Superior temporal gyrus (tissue), 1 donor: ENCODE data around the gene MMP20.

Experiments used
- DNase-seq: peaks from one replicate; pipeline ENCODE4 v3.0.0-alpha.2; 2016; ENCODE audit errors: extremely low spot score

MMP20 gene

DNA sequence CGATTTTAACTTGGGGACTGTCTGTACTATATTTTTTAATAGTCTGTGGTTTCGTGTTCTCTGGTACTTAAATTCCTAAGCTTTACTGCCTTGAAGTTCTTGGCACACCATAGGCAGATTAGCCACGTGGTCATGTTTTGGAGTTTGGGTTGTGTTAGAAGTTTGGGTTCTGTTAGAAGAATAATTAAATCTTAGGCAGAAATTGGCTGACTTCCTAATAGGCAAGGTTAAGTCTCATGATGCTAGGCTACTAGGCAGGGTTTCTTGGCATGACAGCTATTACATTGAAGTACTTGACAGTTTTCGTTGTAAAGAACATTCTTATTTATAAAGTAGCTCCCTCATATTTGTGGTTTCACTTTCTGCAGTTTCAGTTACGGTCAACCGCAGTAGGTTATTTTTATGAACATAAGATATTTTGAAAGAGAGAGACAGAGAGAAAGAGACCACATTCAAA, 64.5 kb downstream of the MMP20 start:
- no peak for DNase-seq

DNA sequence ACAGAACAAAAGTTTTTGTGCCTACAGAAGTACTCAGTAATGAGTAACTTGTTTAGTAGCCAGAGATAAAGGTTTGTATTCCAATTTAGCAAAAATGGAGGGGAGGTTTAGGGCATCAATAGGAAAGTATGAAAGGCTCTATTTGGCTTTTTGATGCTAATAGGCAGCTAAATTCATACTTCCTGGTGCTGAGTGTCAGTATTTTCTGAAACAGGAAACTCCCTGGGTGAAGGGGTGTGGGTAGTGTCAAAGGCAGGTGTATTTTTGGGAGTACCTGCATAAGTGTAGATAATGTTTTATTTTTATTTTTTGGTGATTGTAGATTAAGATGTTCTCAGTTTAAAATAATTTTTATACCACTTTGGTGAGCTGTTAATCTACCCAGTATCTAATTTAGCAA, 65.3 kb downstream of the MMP20 start:
- DNase-seq, result no peak

DNA sequence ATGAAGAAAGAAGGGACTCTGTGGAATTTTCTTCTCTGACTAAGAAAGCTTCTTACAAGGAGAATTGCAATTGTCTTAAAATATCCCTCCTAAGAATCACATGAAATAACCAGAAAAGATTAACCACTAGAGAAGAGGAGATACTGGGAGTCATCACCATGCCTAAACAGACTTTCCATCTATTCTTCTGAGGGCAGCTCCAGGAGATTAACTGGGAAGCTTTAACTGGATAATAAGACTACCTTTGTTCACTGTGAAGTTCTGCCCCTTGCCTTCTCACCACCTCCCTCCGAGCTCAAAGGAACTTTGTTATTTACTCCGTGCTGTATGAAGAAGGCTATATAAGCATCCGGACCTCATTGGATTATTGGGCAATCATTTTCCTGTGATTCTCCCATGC, 70.0 kb downstream of the MMP20 start:
- no peak for DNase-seq

DNA sequence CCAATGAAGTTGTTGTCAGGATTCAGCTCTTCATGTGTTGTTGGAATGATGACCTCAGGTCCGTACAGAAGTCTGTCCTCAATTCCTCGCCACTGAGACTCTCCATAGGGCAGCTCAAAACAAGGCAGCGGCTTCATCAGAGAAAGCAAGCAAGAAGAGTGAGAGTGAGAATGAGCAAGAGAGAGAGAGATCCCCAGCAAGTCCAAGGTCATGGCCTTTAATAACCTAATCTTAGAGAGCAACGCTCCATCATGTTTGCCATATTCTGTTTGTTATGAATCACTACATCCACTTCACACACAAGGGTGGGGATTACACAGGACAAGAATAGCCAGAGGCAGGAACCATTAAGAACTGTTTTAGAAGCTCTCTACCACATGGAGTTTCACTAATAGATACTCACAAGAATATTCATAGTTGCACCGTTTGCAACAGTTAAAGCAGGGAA, 71.3 kb downstream of the MMP20 start:
- DNase-seq, result no peak

DNA sequence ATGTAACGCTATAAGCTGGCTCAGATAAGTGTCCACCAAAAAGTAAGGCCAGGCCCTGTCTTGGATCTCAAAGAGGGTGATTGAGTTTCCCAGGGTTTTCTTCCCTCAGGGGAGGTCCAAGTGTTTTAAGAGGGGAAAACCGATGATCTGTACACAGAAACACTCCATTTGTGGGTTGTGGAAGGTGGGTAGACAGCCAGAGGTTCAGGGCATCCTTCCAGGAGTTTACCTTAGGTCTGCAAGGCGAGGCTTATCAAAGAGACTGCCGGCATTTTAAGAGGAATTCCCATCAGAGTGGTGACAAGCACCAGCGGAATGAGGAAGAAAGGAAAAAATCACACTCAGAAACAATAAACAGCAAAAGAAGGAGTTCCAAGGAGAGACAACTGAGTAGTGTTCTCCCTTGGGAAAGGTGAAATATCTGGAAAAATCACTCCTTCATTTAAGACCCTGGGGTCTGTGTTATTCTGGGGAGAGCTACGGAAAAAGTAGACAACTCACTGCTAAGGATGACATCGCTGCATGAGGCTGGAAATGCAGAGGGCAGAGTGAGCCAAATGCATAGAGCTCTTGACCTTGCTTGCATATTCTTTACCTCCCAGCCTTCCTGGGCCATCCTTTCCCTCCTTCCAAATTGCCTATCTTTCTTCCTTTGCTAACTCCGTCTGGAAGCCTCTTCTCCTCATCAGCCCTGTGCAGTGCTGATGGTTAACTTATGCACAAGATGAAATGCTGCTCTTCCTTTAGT, 72.5 kb downstream of the MMP20 start:
- no peak for DNase-seq

DNA sequence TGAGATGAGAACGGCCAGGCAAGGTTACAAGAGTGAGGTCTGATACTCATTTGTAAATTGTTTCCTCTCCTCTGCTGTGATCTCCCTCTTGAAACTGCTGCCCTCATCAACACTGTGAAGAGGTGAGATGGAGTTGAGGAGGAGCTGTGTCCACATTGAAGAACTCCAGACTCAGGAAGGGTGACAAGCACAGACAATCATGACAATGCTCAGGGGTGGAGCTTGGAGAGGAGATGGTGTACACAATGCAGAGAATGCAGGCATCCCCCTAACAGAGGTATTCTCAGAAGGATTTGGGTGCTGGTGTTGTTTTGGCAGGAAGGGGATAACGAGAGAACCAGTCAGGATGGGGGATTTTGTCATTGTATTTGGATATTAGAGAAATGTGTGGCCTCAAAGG, 73.1 kb downstream of the MMP20 start:
- no peak for DNase-seq

DNA sequence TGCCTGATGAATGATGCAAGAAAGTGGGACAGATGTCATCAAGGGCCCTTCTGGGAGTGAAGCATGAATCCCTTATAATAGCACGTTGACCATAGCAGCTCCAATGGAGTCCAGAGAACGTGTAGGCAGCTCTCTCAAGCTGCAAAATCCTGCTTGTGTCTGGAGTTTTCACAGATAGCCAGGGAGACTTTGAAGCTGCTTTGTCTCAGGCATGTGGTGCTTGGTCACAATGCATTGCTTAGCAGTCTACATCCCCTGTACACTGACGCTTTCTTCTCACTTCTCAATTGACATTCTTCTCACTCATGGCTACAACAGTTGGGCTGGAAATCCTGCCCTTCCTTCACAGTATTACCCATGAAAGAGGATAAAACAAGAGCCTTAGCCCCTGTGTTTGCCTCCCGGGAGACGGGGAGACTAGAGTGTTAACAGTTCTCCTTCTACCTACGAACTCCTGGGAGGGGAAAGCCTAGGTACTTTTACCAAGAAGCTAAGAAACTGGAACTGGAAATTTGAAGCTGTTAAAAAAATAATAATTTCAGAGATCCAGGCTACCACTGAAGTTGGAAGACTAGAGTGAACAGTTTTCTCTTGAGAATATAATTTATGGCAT, 73.9 kb downstream of the MMP20 start:
- no peak for DNase-seq

DNA sequence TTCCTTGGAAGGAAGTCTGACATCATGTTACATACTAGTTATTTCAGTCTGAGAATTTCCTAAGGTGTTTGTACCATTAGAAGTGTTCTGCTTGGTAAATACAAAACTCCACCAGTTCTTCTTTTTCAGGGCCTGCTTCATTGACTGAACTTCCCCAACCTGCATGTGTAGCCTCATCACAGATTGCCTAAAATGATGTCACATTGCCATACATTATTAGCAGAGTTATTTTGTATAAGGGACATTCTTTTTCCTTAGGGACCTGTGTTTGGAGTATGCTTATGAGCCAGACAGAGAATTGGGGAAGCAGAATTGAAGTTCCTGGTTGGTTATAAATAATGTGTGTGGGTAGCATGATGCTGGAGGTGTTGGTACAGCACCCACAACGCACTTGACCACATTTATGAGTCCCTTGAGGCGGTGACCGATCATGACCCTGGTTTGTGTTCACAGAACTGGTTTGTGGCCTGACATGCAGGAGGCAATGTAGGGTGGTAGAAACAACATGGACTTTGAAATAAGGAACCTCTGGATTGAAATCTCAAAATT, 78.1 kb downstream of the MMP20 start:
- DNase-seq, result no peak

DNA sequence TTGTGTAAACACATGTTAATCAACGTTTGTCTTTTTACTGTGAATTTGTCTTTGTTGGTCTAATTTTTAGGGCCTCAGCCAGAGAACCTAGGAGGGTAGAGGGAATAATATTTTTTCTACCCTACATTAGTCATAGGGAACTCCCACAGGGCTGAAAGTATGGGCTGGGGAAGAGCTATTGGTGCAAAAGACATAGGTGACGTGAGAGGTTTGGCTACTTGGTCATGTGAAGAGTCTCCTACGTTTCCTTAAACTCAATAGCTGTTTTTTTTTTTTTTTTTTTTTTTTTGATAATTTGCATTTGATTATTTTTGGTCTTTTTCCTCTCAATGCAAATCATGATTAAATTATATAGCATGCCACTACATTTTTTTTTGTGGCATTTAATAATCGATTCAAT, 78.7 kb downstream of the MMP20 start:
- no peak for DNase-seq

DNA sequence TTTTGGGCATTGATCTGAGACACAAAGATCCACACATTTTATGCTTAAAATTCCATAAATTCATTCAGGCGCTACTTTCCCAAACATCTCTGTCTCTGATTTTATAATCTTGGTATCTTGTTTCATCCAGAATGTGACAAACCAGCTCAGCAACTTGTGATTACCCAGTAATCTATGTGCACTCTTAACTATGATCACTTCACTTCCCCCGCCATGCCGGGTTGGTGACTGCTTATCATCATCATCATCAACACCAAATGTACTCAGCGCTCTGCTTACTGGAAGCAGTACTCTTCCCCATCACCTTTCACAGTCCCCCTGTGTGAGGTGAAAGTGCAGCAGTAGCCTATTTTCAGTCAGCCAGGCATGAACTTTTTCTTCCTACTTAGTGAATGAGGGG, 79.4 kb downstream of the MMP20 start:
- no peak for DNase-seq

DNA sequence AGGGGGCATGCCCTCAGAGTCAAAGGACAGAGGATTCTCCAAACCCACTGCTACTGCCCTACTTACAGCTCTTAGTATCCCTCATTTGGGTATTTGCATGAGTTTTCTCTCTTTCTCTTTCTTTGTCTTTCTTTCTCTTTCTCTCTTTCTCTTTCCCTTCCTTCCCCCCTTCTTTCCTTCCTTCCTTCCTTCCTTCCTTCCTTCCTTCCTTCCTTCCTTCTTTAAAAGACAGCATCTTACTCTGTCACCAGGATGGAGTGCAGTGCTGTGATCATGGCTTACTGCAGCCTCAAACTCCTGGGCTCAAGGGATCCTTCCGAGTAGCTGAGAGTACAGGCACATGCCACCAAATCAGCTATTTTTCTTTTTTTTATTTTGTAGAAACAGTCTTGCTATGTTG, 80.5 kb downstream of the MMP20 start:
- DNase-seq, result no peak

DNA sequence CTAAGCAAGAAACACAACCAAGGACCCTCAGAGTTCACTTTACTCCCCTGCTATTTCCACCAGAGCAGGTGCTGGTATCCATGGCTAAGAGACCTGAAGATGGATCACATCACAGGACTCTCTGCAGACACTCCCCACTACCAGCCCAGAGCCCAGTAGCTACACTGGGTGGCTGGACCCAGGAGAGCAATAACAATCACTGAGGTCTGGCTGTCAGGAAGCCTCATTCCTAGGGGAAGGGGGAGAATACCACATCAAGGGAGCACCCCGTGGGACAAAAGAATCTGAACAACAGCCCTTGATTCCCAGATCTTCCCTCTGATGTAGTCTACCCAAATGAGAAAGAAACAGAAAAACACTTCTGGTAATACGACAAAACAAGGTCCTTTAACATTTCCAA, 85.6 kb downstream of the MMP20 start:
- DNase-seq, result no peak

DNA sequence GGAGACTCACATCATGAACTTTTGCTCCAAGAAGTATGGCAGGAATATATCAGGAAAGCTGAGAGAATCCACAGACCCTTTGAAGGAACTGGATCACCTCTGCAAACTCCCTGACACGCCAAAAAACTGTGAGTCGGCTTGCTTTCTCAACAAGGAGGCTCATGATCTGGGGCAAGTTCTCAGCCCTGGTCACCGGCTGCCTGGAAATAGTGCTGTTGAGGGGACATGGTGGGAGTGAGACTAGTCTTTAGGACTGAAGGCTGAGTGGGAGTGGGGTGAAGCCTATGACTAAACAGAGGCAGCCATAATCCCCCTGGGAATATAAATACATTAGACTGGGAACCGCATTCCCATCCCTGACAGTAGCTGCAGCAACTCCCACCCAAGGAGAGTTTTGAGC, 86.2 kb downstream of the MMP20 start:
- DNase-seq, result no peak

DNA sequence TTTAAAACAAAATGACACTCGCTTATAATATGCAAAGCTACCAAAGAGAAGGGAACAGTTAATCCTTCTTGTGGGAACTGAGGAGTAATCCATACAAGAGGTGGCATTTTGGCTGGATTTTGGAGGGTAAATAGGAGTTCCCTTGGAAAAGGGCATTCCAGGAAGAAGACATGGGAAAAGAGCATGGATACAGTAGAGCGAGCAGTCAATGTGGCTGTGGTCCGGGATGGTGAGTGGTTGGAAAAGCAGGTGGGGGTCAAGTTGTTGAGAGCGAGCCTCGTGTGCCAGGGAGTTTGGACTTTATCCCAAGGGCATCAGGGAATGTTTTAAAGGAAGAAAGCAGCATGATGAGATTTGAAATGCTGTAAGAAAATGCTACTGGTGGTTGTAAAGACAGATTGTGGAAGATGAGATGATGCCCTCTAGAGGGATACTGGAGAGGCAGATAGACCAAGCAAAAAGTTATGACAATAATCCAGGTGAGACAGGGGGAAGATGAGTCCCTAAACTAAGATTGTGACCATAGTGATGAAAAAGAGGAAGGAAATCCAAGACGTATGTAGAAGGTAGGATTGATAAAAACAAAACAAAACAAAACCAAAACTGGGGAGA, 90.8 kb downstream of the MMP20 start:
- no peak for DNase-seq

DNA sequence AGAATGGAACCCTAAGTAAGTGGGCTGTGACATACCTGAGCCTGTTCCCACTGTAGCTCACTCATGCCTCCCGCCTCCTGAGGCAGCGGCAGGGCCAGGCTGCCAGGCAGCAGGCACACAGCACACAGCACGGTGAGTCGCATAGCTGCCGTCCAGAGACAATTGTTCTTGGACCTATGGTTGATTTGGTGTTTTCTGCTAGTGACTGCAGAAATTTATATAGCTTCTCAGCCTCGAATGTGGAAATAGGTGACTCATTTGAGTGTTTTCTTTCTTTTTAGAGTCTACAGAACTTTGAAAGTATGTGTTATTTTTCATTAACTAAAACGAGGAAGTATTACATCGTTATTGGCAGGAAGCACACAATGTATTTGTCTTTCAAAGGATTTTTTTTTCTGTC, 94.6 kb downstream of the MMP20 start, which contains the start of gene MMP7:
Gene MMP7 (minus strand): TSS at position 190 of the 400 bp plus-strand sequence. CDS start 47 bp downstream, at position 143.
- DNase-seq, result no peak

DNA sequence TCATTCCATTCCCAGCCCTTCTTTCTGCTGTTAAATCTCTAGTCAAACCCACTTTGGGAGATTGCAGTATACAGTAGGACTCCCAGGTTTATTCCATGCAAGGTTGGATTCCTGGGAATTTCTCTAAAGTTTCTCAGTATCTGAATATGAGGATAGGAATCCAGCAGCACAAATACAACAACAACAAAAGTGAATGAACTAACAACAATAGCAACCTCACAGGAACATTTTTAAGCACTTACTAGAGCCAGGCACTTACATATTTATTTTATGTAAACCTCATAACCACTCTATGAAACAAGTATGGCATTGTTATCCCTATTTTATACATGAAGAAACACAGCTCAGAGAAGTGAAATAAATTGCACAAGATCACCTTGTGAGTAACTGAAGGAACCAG, 96.5 kb downstream of the MMP20 start:
- DNase-seq, result no peak

DNA sequence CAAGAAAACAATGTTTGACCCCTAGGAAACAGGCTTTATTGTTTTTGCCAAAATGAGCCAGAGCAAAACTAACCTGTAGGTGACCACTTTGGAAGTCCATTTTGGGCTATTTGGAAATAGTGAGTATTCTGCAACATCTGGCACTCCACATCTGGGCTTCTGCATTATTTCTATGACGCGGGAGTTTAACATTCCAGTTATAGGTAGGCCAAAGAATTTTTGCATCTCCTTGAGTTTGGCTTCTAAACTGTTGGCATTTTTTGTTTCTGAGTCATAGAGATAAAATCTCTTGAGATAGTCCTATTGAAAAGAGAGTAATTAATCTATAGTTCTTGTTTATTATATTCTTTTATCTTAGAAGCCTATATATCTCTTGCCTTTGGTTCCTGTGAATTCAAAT, 97.4 kb downstream of the MMP20 start:
- DNase-seq, result no peak

DNA sequence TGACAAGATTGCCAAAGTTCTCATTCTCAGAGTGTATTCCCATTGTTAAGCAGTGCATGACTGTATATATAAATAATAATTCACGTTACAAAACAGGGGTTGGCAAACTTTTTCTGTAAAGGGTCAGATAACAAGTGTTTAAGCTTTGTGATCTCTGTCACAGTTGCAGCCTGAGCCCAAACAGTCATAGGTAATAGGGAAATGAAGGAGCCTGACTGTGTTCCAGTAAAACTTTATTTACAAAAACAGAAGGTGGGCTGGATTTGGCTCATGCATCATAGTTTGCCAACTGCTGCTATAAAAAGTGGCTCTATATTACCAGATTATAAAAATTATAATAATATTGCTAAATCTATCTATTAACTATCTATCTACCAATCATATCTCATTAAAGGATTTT, 98.1 kb downstream of the MMP20 start:
- no peak for DNase-seq
